DMS53 treated with DMSO at 0.1 percent for 48 hours (cell line): ENCODE measurements around the gene SPATA31C2.
"Not testable (repeated sequence)": the region's sequence is repeated elsewhere in the genome, so short reads cannot be mapped to it uniquely, and the experiment has no call there.

Experiments used
- DNase-seq: peaks from one replicate; lab custom pipeline; 2025; ENCODE audit not compliant: unreplicated experiment; lab: John Stamatoyannopoulos, UW

Gene SPATA31C2

GRCh38 chr9:88138375-88138774, at the start of gene SPATA31C2:
Gene SPATA31C2 (minus strand): TSS chr9:88138475. CDS start chr9:88138446, 29 bp downstream.
- not testable (repeated sequence) for DNase-seq

GRCh38 chr9:88187631-88188030, 49.4 kb upstream of the SPATA31C2 start:
- DNase-seq: no peak

GRCh38 chr9:88186495-88187110, 48.3 kb upstream of the SPATA31C2 start:
- DNase-seq: no peak

GRCh38 chr9:88184976-88185375, 46.7 kb upstream of the SPATA31C2 start:
- DNase-seq: no peak

- DNase-seq: no peak
Measured at GRCh38 chr9:88183798-88184495, 45.7 kb upstream of the SPATA31C2 start.

GRCh38 chr9:88182501-88182900, 44.2 kb upstream of the SPATA31C2 start:
- DNase-seq: no peak

GRCh38 chr9:88180081-88180765, 41.9 kb upstream of the SPATA31C2 start:
- DNase-seq: no peak

GRCh38 chr9:88179062-88179521, 40.8 kb upstream of the SPATA31C2 start:
- no peak for DNase-seq

GRCh38 chr9:88178641-88179040, 40.4 kb upstream of the SPATA31C2 start:
- DNase-seq: no peak

- no peak for DNase-seq
Measured at GRCh38 chr9:88177371-88177770, 39.1 kb upstream of the SPATA31C2 start.

GRCh38 chr9:88174324-88174723, 36.0 kb upstream of the SPATA31C2 start:
- DNase-seq: no peak

GRCh38 chr9:88173378-88173999, 35.2 kb upstream of the SPATA31C2 start:
- DNase-seq: no peak

- DNase-seq: no peak
Measured at GRCh38 chr9:88169700-88170099, 31.4 kb upstream of the SPATA31C2 start.

GRCh38 chr9:88168564-88168963, 30.3 kb upstream of the SPATA31C2 start:
- DNase-seq: no peak

- no peak for DNase-seq
Measured at GRCh38 chr9:88166660-88167059, 28.4 kb upstream of the SPATA31C2 start.

GRCh38 chr9:88164850-88165249, 26.6 kb upstream of the SPATA31C2 start:
- no peak for DNase-seq

GRCh38 chr9:88161144-88161543, 22.9 kb upstream of the SPATA31C2 start:
- no peak for DNase-seq

- no peak for DNase-seq
Measured at GRCh38 chr9:88143957-88144625, 5.8 kb upstream of the SPATA31C2 start.

GRCh38 chr9:88143179-88143578, 4.9 kb upstream of the SPATA31C2 start:
- DNase-seq: no peak

GRCh38 chr9:88133552-88133951, 4.7 kb downstream of the SPATA31C2 start:
- DNase-seq: not testable (repeated sequence)

GRCh38 chr9:88129556-88129955, 8.7 kb downstream of the SPATA31C2 start:
- not testable (repeated sequence) for DNase-seq
